ENCODE results near the gene UGT2A1.

The UGT2A1 gene

DNA sequence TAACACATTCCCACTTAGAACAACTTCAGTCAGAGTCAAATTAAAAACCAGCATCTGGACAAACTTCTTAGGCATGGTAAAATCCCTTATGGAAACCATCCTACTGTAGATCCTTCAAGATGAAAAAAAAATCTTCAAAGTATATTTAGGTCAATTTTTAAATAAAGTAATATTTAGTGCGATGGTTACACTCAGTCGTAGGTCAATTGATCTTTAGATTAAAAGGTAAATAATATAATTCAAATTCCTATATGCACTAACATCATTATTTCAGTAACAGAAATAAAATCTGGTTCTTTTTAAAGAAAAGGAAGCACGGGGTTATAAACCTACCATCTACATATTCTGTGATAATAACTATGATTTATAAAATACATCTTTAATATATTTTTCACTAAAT lies 13.5 kb downstream of the UGT2A1 start, which contains the start of gene UGT2A2:
TSS of gene UGT2A2 (minus strand) at position 101 of the 400 bp plus-strand sequence. CDS start at position 99, 2 bp downstream.
- Mint-ChIP-seq H3K27ac (no peak within 1 kb of the TSS), H3K4me3 (no peak within 1 kb of the TSS), H3K27me3 (no peaks in the 10 kb centered on the region), H3K9me3 (no peaks in the 10 kb centered on the region), H3K36me3 (no peaks in the 10 kb centered on the region), H3K4me1 (no peaks in the 10 kb centered on the region)

- H3K36me3 Mint-ChIP-seq, result no peaks in the 10 kb centered on the region
- H3K27ac Mint-ChIP-seq, result no peak overlapping the region
- H3K27me3 Mint-ChIP-seq, result no peaks in the 10 kb centered on the region
- H3K9me3 Mint-ChIP-seq, result no peaks in the 10 kb centered on the region
- no peaks in the 10 kb centered on the region for H3K4me1 Mint-ChIP-seq
- H3K4me3 Mint-ChIP-seq, result no peak overlapping the region
These were observed 35.9 kb downstream of the UGT2A1 start for GRCh38 chr4:69617083-69617694.

DNA sequence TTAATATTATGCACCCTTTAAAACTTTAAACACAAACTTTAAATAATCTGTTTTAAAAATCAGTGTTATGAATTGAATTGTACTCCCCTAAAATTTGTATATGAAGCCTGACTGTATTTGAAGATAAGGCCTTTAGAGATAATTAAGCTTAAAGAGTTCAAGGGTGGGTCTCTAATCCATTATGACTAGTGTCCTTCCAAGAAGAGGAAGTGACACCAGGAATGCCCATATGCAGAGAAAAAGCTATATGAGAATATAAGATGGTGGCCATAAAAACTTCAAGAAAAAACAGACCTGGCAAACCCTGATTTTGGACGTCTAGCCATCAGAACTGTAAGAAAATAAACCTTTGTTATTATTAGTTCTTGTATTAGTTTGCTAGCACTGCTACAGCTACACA lies 42.6 kb downstream of the UGT2A1 start:
- Mint-ChIP-seq H3K9me3 (no peaks in the 10 kb centered on the region), H3K4me1 (no peaks in the 10 kb centered on the region), H3K36me3 (no peaks in the 10 kb centered on the region), H3K27ac (no peak overlapping the region), H3K4me3 (no peak overlapping the region), H3K27me3 (no peaks in the 10 kb centered on the region)

- H3K9me3 Mint-ChIP-seq, result no peaks in the 10 kb centered on the region
- no peak overlapping the region for H3K4me3 Mint-ChIP-seq
- H3K36me3 Mint-ChIP-seq, result no peaks in the 10 kb centered on the region
- H3K4me1 Mint-ChIP-seq, result no peaks in the 10 kb centered on the region
- H3K27ac Mint-ChIP-seq, result no peak overlapping the region
- H3K27me3 Mint-ChIP-seq, result no peaks in the 10 kb centered on the region
These were observed 52.0 kb downstream of the UGT2A1 start for GRCh38 chr4:69601065-69601464.

GRCh38 chr4:69600013-69600412 lies 53.0 kb downstream of the UGT2A1 start:
- Mint-ChIP-seq H3K27me3 (no peaks in the 10 kb centered on the region), H3K9me3 (no peaks in the 10 kb centered on the region), H3K4me1 (no peaks in the 10 kb centered on the region), H3K4me3 (no peak overlapping the region), H3K27ac (no peak overlapping the region), H3K36me3 (no peaks in the 10 kb centered on the region)

- no peak overlapping the region for H3K27ac Mint-ChIP-seq
- no peaks in the 10 kb centered on the region for H3K27me3 Mint-ChIP-seq
- H3K36me3 Mint-ChIP-seq, result no peaks in the 10 kb centered on the region
- H3K4me1 Mint-ChIP-seq, result no peaks in the 10 kb centered on the region
- no peaks in the 10 kb centered on the region for H3K9me3 Mint-ChIP-seq
- no peak overlapping the region for H3K4me3 Mint-ChIP-seq
These were observed 58.7 kb downstream of the UGT2A1 start for GRCh38 chr4:69594382-69594781.

- no peak overlapping the region for H3K27ac Mint-ChIP-seq
- H3K27me3 Mint-ChIP-seq, result peaks cover 1% of the 10 kb centered on the region
- H3K4me1 Mint-ChIP-seq, result no peaks in the 10 kb centered on the region
- no peaks in the 10 kb centered on the region for H3K36me3 Mint-ChIP-seq
- no peak overlapping the region for H3K4me3 Mint-ChIP-seq
- H3K9me3 Mint-ChIP-seq, result no peaks in the 10 kb centered on the region
These were observed 61.7 kb downstream of the UGT2A1 start for GRCh38 chr4:69591364-69591763.

DNA sequence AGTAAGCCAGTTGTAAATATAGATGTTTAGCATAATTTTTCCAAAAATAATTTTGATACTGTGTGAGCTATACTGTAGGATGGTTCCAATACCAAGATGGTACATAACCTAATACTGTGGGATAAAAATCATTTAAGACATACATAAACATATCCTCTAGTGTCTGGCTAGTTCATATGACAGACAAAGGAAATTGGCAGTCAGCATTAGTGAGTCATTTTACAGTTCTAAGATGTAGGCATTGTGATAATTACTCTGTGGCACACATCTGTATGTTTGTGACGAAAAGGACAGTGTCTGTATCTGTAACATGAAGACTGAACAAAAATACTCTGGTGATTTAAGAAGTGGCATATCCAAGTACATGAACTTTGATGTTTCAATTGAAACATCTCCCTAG lies 63.2 kb downstream of the UGT2A1 start:
- Mint-ChIP-seq H3K4me3 (no peak overlapping the region), H3K27me3 (peaks cover 1% of the 10 kb centered on the region), H3K4me1 (no peaks in the 10 kb centered on the region), H3K36me3 (no peaks in the 10 kb centered on the region), H3K9me3 (no peaks in the 10 kb centered on the region), H3K27ac (no peak overlapping the region)

- H3K27ac Mint-ChIP-seq, result no peak overlapping the region
- H3K9me3 Mint-ChIP-seq, result no peaks in the 10 kb centered on the region
- no peaks in the 10 kb centered on the region for H3K36me3 Mint-ChIP-seq
- no peaks in the 10 kb centered on the region for H3K4me1 Mint-ChIP-seq
- H3K27me3 Mint-ChIP-seq, result peaks cover 1% of the 10 kb centered on the region
- no peak overlapping the region for H3K4me3 Mint-ChIP-seq
These were observed 68.9 kb downstream of the UGT2A1 start for GRCh38 chr4:69584135-69584534.

DNA sequence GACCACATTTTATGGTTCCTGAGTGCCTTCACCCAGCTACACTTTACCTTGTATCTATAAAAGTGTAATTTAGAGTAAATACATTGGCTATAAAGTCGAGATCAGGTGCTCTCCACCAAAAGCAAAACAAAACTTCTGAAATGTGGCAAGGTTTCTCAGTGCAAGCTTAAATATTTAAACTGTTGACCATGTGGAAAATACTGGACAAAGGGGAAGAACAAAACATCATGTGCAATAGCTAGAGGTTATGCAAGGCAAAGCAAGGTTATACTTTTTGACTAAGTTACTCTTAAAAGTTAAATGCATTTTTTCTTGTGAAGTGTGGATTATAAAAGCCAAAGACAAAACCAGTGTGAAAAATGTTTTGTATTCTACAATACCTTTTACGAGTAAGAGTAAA lies 69.5 kb downstream of the UGT2A1 start:
- Mint-ChIP-seq H3K27me3 (peaks cover 1% of the 10 kb centered on the region), H3K4me3 (no peak overlapping the region), H3K36me3 (no peaks in the 10 kb centered on the region), H3K9me3 (no peaks in the 10 kb centered on the region), H3K4me1 (no peaks in the 10 kb centered on the region), H3K27ac (no peak overlapping the region)

- Mint-ChIP-seq H3K27me3 (no peaks in the 10 kb centered on the region), H3K4me1 (no peaks in the 10 kb centered on the region), H3K9me3 (no peaks in the 10 kb centered on the region), H3K4me3 (no peak overlapping the region), H3K27ac (no peak overlapping the region), H3K36me3 (no peaks in the 10 kb centered on the region)
These were observed 75.8 kb downstream of the UGT2A1 start for GRCh38 chr4:69577245-69577644.

- Mint-ChIP-seq H3K27ac (no peak overlapping the region), H3K27me3 (no peaks in the 10 kb centered on the region), H3K4me3 (no peak overlapping the region), H3K36me3 (no peaks in the 10 kb centered on the region), H3K9me3 (no peaks in the 10 kb centered on the region), H3K4me1 (no peaks in the 10 kb centered on the region)
These were observed 76.7 kb downstream of the UGT2A1 start for GRCh38 chr4:69576251-69576877.

DNA sequence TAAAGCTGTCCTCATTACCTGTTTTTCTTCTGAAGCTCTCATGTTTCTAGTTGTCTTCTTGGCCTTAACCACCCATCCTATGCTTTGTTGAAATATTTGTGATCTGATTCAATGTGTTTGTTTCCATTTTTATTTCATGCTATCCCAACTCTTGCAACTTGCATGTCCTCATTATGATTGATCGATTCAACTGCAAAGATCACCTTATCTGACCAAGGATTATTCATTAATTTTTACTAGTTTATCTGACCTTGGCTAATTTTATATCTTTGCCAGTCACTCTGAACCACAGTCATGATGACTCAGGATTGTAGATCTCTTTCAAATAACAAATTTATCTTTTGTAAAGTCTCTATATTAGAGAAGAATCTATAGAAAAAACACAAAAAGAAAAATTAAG lies 84.3 kb downstream of the UGT2A1 start:
- Mint-ChIP-seq H3K27ac (no peak overlapping the region), H3K27me3 (no peaks in the 10 kb centered on the region), H3K9me3 (no peaks in the 10 kb centered on the region), H3K4me1 (no peaks in the 10 kb centered on the region), H3K36me3 (no peaks in the 10 kb centered on the region), H3K4me3 (no peak overlapping the region)

GRCh38 chr4:69563424-69563823 lies 89.6 kb downstream of the UGT2A1 start:
- H3K9me3 Mint-ChIP-seq, result no peaks in the 10 kb centered on the region
- H3K4me1 Mint-ChIP-seq, result no peaks in the 10 kb centered on the region
- H3K36me3 Mint-ChIP-seq, result no peaks in the 10 kb centered on the region
- H3K27me3 Mint-ChIP-seq, result peaks cover 1% of the 10 kb centered on the region
- no peak overlapping the region for H3K4me3 Mint-ChIP-seq
- H3K27ac Mint-ChIP-seq, result no peak overlapping the region

DNA sequence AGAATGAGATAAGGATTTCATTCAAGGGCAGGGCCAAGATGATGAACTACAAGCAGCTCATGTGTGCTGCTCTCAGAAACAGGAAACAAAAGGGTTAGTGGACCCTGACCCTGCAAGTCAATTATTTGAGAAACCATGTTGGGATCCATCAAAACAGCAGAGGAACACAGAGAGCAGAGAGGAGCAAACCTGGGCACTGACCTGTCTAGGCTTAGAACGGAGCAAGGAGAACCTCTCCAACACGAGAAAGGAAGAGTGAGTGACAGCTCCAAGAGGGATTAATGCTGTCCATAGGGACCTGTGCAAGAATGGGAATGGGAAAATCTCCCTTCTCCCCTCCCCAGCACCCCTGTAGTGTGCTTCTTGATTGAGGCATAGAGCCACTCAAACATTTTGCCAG lies 103.4 kb downstream of the UGT2A1 start:
- Mint-ChIP-seq H3K27ac (no peak overlapping the region), H3K27me3 (peaks cover 4% of the 10 kb centered on the region), H3K9me3 (no peaks in the 10 kb centered on the region), H3K4me3 (no peak overlapping the region), H3K4me1 (no peaks in the 10 kb centered on the region), H3K36me3 (no peaks in the 10 kb centered on the region)

GRCh38 chr4:69546134-69546765 lies 106.8 kb downstream of the UGT2A1 start:
- no peaks in the 10 kb centered on the region for H3K9me3 Mint-ChIP-seq
- H3K4me3 Mint-ChIP-seq, result no peak overlapping the region
- H3K4me1 Mint-ChIP-seq, result no peaks in the 10 kb centered on the region
- peaks cover 4% of the 10 kb centered on the region for H3K27me3 Mint-ChIP-seq
- no peaks in the 10 kb centered on the region for H3K36me3 Mint-ChIP-seq
- H3K27ac Mint-ChIP-seq, result no peak overlapping the region
